Measurements from ENCODE around the gene RIN2. TPM values are rescaled to one million over a fixed set of nuclear protein-coding genes. Genes with fewer than 3 reads are reported as not detected.
"Not testable (repeated sequence)": the region's sequence is repeated elsewhere in the genome, so short reads cannot be mapped to it uniquely, and the experiment has no call there.

The RIN2 gene
- total and polyA plus RNA-seq, 7 experiments from 2014 or later = 0.57 to 20.8 (median 1.3) TPM; not detected in 3

DNA sequence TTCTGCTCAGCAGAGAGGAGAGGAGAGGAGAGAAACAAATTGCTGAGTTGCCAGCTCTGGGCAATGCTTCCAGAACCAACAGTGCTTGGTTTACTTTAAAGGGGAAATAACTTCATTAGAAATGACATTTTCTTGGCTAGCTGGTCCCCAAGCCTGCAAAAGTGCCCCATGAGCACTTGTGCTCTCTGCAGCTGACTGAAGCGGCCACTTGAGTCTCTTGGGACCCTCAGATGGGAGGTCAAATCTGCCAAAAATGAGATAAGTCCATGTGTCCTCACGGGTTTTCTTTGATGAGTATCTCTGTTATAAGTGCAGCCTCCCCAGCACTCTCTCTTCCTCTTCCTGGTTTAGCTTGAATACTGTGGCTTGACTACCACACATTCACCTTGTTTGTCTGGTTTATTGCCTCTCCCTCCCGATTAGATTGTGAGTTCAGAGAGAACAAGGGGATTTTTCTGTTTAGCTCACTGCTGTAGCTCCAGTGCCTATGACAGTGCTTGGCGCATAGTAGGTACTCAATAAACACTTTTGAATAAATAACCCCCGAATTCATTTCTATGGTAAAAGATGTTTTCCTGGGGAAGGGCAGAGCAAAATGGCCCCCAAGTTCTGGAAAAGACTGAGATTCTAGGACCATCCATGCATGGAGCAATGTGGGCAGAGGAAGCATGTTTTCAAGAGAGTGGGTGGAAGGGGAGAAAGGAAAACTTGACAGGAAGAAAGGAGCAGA lies 7.0 kb upstream of the RIN2 start:
- Mint-ChIP-seq H3K4me3 (no peak overlapping the region), H3K27ac (no peak overlapping the region), H3K9me3 (peaks cover 0 to 8% (median 3%) of the 10 kb centered on the region in 11 donors), H3K4me1 (peaks cover 0 to 2% (median 0%) of the 10 kb centered on the region in 7 donors), H3K27me3 (peaks cover 6 to 24% (median 11%) of the 10 kb centered on the region in 5 donors), H3K36me3 (peaks cover 0 to 1% (median 0%) of the 10 kb centered on the region in 5 donors)
- H3K4me1 ChIP-seq (ENCODE audit: control insufficient read depth in 2 of 2, insufficient read depth in 2 of 2, low read length in 2 of 2) = no peaks in the 10 kb centered on the region
- H3K27ac ChIP-seq (ENCODE audit: low read depth, low read length) = no peak overlapping the region
- H3K4me3 ChIP-seq (ENCODE audit: low read length) = no peak overlapping the region
- no peaks in the 10 kb centered on the region for H3K9me3 ChIP-seq (ENCODE audit: control insufficient read depth in 2 of 3, low read length in 3 of 3)
- H3K27me3 ChIP-seq (ENCODE audit: control insufficient read depth in 2 of 2, insufficient read depth in 2 of 2, low read length in 2 of 2) = no peaks in the 10 kb centered on the region
- intact Hi-C loops (cut with micrococcal nuclease) = no loop called here
- ATAC-seq (no peak), DNase-seq (no peak)
- ChIA-PET POLR2A (no interaction called here), CTCF (no interaction called here)
- H3K36me3 ChIP-seq (ENCODE audit: control insufficient read depth in 2 of 3, insufficient read depth in 3 of 3, low read length in 3 of 3) = no peaks in the 10 kb centered on the region

DNA sequence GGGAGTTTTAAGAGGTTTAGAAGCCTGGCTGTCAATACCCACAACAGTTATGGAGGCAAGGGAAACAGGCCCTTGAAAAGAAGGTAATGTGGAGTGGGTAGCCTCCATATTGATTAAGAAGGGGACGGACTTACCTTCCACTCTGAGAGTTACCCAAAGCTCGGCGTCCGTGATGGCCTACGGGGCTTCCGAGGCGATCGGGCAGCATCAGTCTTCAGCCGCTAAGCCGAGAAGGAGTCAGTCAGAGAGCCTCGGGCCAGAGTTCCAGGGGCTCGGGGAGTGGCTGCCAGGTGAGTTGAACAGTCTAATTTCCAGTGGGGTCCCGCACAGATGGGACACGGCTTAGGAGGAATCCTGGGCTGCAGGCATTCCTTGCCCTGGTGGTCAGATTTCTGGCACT lies 3.9 kb upstream of the RIN2 start:
- POLR2A ChIA-PET; ATAC-seq; H3K27ac Mint-ChIP-seq; H3K27me3 ChIP-seq (ENCODE audit: control insufficient read depth in 2 of 2, insufficient read depth in 2 of 2, low read length in 2 of 2); CTCF ChIA-PET; intact Hi-C loops (cut with micrococcal nuclease); H3K4me3 Mint-ChIP-seq; H3K4me1 Mint-ChIP-seq; DNase-seq; H3K9me3 Mint-ChIP-seq; H3K9me3 ChIP-seq (ENCODE audit: control insufficient read depth in 2 of 3, low read length in 3 of 3); H3K4me1 ChIP-seq (ENCODE audit: control insufficient read depth in 2 of 2, insufficient read depth in 2 of 2, low read length in 2 of 2); H3K27ac ChIP-seq (ENCODE audit: low read depth, low read length); H3K36me3 ChIP-seq (ENCODE audit: control insufficient read depth in 2 of 3, insufficient read depth in 3 of 3, low read length in 3 of 3); H3K36me3 Mint-ChIP-seq; H3K4me3 ChIP-seq (ENCODE audit: low read length): not testable (repeated sequence)
- H3K27me3 Mint-ChIP-seq = peaks cover 19 to 31% (median 26%) of the 10 kb centered on the region in 5 donors

DNA sequence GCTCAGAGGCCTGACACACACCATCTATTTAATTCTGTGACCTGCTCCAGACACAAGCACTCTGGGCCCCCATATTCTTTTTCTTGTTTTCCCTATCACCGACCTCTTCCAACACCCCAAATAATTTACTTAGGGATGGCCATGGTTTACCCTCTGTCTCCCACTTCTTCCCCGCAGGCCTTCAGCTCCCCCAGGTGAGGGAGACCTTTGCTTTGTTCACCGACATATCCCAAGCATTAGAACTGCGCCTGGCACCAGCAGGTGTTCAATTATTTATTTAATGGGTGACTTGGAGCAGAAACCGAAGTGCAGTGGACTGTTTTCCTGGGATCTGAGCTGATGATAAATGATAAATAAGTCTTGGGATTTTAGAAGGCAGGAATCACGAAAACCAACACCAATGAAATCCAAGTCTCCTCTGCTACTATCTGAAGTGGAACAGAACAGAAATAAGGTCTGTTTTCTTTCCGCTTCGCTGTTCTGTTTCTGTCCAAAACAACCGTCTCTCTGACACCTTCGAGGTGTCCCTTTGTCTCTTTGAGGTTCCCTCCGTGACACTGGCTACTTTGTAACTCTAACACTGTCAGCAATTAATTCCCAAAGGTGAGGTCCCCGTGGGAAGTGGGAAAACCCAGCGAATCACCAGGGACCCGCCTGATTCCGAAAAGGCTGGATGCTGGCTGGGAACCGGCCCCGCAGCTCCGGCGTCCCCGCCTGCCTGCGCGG lies 1.1 kb upstream of the RIN2 start:
- peaks cover 0 to 6% (median 0%) of the 10 kb centered on the region in 11 donors for H3K9me3 Mint-ChIP-seq
- Histone ChIP-seq H3K36me3 (ENCODE audit: control insufficient read depth in 2 of 3, insufficient read depth in 3 of 3, low read length in 3 of 3) (no peaks in the 10 kb centered on the region), H3K9me3 (ENCODE audit: control insufficient read depth in 2 of 3, low read length in 3 of 3) (no peaks in the 10 kb centered on the region), H3K4me3 (ENCODE audit: low read length) (no peak overlapping the region), H3K27ac (ENCODE audit: low read depth, low read length) (no peak overlapping the region), H3K4me1 (ENCODE audit: control insufficient read depth in 2 of 2, insufficient read depth in 2 of 2, low read length in 2 of 2) (no peaks in the 10 kb centered on the region), H3K27me3 (ENCODE audit: control insufficient read depth in 2 of 2, insufficient read depth in 2 of 2, low read length in 2 of 2) (no peaks in the 10 kb centered on the region)
- ChIA-PET CTCF (no interaction called here), POLR2A (no interaction called here)
- H3K36me3 Mint-ChIP-seq = peaks cover 0 to 3% (median 0%) of the 10 kb centered on the region in 5 donors
- H3K27ac Mint-ChIP-seq = no peak overlapping the region
- intact Hi-C loops (cut with micrococcal nuclease) = no loop called here
- peaks cover 27 to 51% (median 39%) of the 10 kb centered on the region in 5 donors for H3K27me3 Mint-ChIP-seq
- H3K4me3 Mint-ChIP-seq = no peak overlapping the region
- ATAC-seq (no peak), DNase-seq (no peak)
- H3K4me1 Mint-ChIP-seq = peaks cover 0 to 4% (median 0%) of the 10 kb centered on the region in 7 donors

DNA sequence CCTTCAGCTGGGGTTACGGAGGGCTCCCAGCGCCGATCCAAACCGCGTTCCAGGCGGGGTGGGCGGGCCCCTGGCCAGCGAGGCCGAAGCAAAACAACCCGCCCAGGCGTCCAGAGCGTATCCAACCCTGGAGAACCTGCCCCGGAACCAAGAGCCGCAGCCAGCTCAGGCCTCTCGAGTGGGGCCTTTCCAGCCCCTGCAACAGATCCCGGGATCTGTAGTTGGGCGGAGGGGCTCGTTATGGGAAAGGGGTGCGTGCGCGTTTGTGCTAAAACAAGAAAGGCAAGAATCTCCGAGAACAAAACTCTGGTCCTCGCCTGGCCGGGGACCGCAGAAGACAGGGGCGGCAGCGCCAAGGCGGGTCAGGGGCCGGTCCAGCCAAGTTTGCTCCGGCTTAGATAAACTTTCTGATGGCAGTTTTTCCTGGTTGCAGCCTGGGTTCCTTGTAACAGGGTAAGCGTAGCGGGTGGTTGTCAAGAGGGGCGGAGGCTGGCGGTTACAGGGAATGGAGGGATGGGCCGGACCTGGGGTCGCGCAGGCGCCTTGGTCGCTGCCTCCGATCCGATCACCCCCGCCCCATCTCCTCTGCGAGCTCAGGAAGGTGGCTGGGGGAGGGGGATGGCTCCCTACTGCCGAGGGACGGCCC lies 448 bp upstream of the RIN2 start:
- ChIA-PET CTCF (no interaction called here), POLR2A (no interaction called here)
- ATAC-seq = peak; percentile 66
- Mint-ChIP-seq H3K27ac (no peak overlapping the region), H3K4me3 (peak overlapping the region in 7 of 10 donors; percentile 4 to 68 (median 34)), H3K4me1 (peaks cover 0 to 4% (median 0%) of the 10 kb centered on the region in 7 donors), H3K9me3 (peaks cover 0 to 6% (median 0%) of the 10 kb centered on the region in 11 donors), H3K27me3 (peaks cover 27 to 53% (median 44%) of the 10 kb centered on the region in 5 donors), H3K36me3 (peaks cover 0 to 3% (median 0%) of the 10 kb centered on the region in 5 donors)
- Histone ChIP-seq H3K9me3 (ENCODE audit: control insufficient read depth in 2 of 3, low read length in 3 of 3) (no peaks in the 10 kb centered on the region), H3K4me1 (ENCODE audit: control insufficient read depth in 2 of 2, insufficient read depth in 2 of 2, low read length in 2 of 2) (no peaks in the 10 kb centered on the region), H3K27ac (ENCODE audit: low read depth, low read length) (no peak overlapping the region), H3K27me3 (ENCODE audit: control insufficient read depth in 2 of 2, insufficient read depth in 2 of 2, low read length in 2 of 2) (no peaks in the 10 kb centered on the region), H3K36me3 (ENCODE audit: control insufficient read depth in 2 of 3, insufficient read depth in 3 of 3, low read length in 3 of 3) (no peaks in the 10 kb centered on the region), H3K4me3 (ENCODE audit: low read length) (no peak overlapping the region)
- intact Hi-C loops (cut with micrococcal nuclease) = no loop called here
- DNase-seq = no peak

DNA sequence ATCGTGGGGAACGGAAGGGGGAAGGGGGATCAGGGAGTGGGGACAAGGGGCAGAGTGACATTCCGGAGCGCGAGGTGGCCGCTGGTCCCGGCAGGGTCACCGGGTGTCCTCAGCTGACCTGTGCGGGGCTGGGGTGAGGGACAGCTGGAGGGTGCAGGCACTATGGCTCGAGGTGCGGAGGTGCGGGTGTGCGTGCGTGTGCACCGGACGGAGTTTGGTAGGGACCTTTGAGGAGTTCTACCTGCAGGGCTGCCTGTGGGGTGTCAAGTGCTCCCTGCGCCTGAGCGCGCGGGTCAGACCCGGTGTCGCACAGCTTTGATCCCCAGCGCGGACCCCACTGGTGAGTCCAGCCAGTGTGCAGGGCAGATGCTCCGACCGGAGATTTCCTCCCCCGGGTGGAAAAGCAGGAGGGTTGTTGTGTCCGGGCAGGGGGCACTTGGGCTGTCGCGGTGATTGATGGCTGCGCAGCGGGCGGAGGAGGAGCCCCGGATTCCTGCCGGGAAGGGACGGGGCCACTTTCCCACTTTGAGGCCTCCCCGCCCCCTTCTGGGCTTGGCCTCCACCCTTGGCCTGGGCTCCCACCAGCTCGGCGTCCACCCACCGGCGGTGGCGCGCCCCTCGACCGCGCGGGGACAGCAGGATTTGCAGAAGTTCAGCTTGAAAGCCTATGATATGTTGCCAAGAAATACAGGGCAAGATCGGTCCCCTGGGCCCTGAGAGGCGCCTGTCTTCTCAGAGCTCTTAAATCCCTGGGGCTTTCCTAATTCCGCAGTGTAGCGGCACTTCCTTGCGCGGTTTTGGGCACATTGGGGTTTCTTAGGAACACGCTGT lies 658 bp downstream of the RIN2 start:
- no peak overlapping the region for H3K27ac Mint-ChIP-seq
- no peaks in the 10 kb centered on the region for H3K36me3 ChIP-seq (ENCODE audit: control insufficient read depth in 2 of 3, insufficient read depth in 3 of 3, low read length in 3 of 3)
- H3K9me3 Mint-ChIP-seq = peaks cover 0 to 6% (median 0%) of the 10 kb centered on the region in 11 donors
- H3K4me3 Mint-ChIP-seq = peak overlapping the region in 5 of 10 donors; percentile 8 to 51 (median 28)
- H3K27me3 Mint-ChIP-seq = peaks cover 22 to 51% (median 44%) of the 10 kb centered on the region in 5 donors
- DNase-seq = no peak
- ChIA-PET CTCF (no interaction called here), POLR2A (no interaction called here)
- intact Hi-C loops (cut with micrococcal nuclease) = no loop called here
- ATAC-seq = peak; percentile 33
- peaks cover 0 to 3% (median 0%) of the 10 kb centered on the region in 5 donors for H3K36me3 Mint-ChIP-seq
- H3K9me3 ChIP-seq (ENCODE audit: control insufficient read depth in 2 of 3, low read length in 3 of 3) = no peaks in the 10 kb centered on the region
- H3K4me1 ChIP-seq (ENCODE audit: control insufficient read depth in 2 of 2, insufficient read depth in 2 of 2, low read length in 2 of 2) = no peaks in the 10 kb centered on the region
- H3K27me3 ChIP-seq (ENCODE audit: control insufficient read depth in 2 of 2, insufficient read depth in 2 of 2, low read length in 2 of 2) = no peaks in the 10 kb centered on the region
- no peak overlapping the region for H3K4me3 ChIP-seq (ENCODE audit: low read length)
- H3K27ac ChIP-seq (ENCODE audit: low read depth, low read length) = no peak overlapping the region
- H3K4me1 Mint-ChIP-seq = peaks cover 0 to 4% (median 0%) of the 10 kb centered on the region in 7 donors

DNA sequence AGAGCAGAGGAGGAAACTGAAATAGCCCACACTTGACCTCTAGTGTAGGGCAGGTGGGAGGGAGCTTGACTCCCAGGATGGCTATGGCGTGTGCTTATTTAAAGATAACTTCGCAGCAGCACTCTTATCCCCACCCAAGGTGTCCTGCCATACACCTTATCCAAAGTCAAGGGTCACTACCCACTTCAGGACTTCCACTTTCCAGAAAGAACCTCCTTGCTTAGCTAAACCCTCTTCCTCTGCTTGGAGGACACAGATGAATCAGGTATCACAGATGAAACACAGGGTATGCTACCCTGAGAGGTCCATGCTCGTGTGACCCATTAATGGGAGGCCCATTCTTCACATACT lies 2.3 kb downstream of the RIN2 start:
- peaks cover 0 to 4% (median 0%) of the 10 kb centered on the region in 7 donors for H3K4me1 Mint-ChIP-seq
- H3K4me3 ChIP-seq (ENCODE audit: low read length) = no peak overlapping the region
- CTCF ChIA-PET = no interaction called here
- peaks cover 19 to 51% (median 39%) of the 10 kb centered on the region in 5 donors for H3K27me3 Mint-ChIP-seq
- H3K36me3 ChIP-seq (ENCODE audit: control insufficient read depth in 2 of 3, insufficient read depth in 3 of 3, low read length in 3 of 3) = no peaks in the 10 kb centered on the region
- no peaks in the 10 kb centered on the region for H3K9me3 ChIP-seq (ENCODE audit: control insufficient read depth in 2 of 3, low read length in 3 of 3)
- no peak for DNase-seq
- POLR2A ChIA-PET = no interaction called here
- intact Hi-C loops (cut with micrococcal nuclease) = no loop called here
- no peak overlapping the region for H3K4me3 Mint-ChIP-seq
- no peaks in the 10 kb centered on the region for H3K4me1 ChIP-seq (ENCODE audit: control insufficient read depth in 2 of 2, insufficient read depth in 2 of 2, low read length in 2 of 2)
- peaks cover 0 to 6% (median 0%) of the 10 kb centered on the region in 11 donors for H3K9me3 Mint-ChIP-seq
- no peak overlapping the region for H3K27ac Mint-ChIP-seq
- H3K36me3 Mint-ChIP-seq = peaks cover 0 to 3% (median 0%) of the 10 kb centered on the region in 5 donors
- no peak for ATAC-seq
- no peaks in the 10 kb centered on the region for H3K27me3 ChIP-seq (ENCODE audit: control insufficient read depth in 2 of 2, insufficient read depth in 2 of 2, low read length in 2 of 2)
- H3K27ac ChIP-seq (ENCODE audit: low read depth, low read length) = no peak overlapping the region

Measured in naive thymus-derived CD4-positive, alpha-beta T cell (primary cell).